Hepatocyte (in vitro differentiated cells): Measurements from ENCODE around the gene PCED1A. TPM values are rescaled to one million over a fixed set of nuclear protein-coding genes. Genes with fewer than 3 reads are reported as not detected.

Source experiments
- DNase-seq: peaks from one replicate; pipeline ENCODE4 v3.0.0-alpha.2; 2016; ENCODE audit warnings: low spot score
- H2AFZ ChIP-seq: fragments of 200-600 bp; sonication (generic); 2 replicates; pipeline ENCODE4 v1.6.0; 2016; ENCODE audit warnings: antibody characterized with exemption, mild to moderate bottlenecking
- H3K27ac ChIP-seq: fragments of 200-600 bp; sonication (generic); 2 replicates; pipeline ENCODE4 v1.5.1; 2016; ENCODE audit warnings: mild to moderate bottlenecking
- H3K27me3 ChIP-seq: fragments of 200-600 bp; sonication (generic); 2 replicates; pipeline ENCODE4 v1.6.1; 2016
- H3K36me3 ChIP-seq: fragments of 200-600 bp; sonication (generic); replicated peaks from 2 replicates; pipeline ENCODE4 v1.5.1; 2016; ENCODE audit warnings: low read depth; ENCODE audit not compliant: insufficient read depth
- H3K4me1 ChIP-seq: fragments of 200-600 bp; sonication (generic); 2 replicates; pipeline ENCODE4 v1.5.1; 2016; ENCODE audit warnings: mild to moderate bottlenecking, moderate library complexity; ENCODE audit not compliant: insufficient read depth
- H3K4me2 ChIP-seq: fragments of 200-600 bp; sonication (generic); 2 replicates; pipeline ENCODE4 v1.6.0; 2016
- H3K4me3 ChIP-seq: fragments of 200-600 bp; sonication (generic); 2 replicates; pipeline ENCODE4 v1.5.1; 2016; ENCODE audit warnings: mild to moderate bottlenecking
- H3K79me2 ChIP-seq: fragments of 200-600 bp; sonication (generic); 2 replicates; pipeline ENCODE4 v1.6.0; 2017; ENCODE audit warnings: mild to moderate bottlenecking
- H3K9me2 ChIP-seq: fragments of 200-600 bp; sonication (generic); replicated peaks from 2 replicates; pipeline ENCODE4 v1.6.0; 2017; ENCODE audit warnings: mild to moderate bottlenecking; ENCODE audit not compliant: insufficient read depth
- H3K9me3 ChIP-seq: fragments of 200-600 bp; sonication (generic); 2 replicates; pipeline ENCODE4 v1.5.1; 2016; ENCODE audit warnings: low read depth, mild to moderate bottlenecking
- H4K20me1 ChIP-seq: fragments of 200-600 bp; sonication (generic); 2 replicates; pipeline ENCODE4 v1.6.0; 2016; ENCODE audit warnings: mild to moderate bottlenecking; ENCODE audit not compliant: insufficient read depth, poor library complexity, severe bottlenecking
- CTCF ChIP-seq: fragments of 200-600 bp; sonication (generic); IDR thresholded peaks from 2 replicates; pipeline ENCODE4 v1.5.1; 2016; ENCODE audit warnings: antibody characterized with exemption, mild to moderate bottlenecking; ENCODE audit not compliant: poor library complexity
- EZH2 ChIP-seq: fragments of 200-600 bp; sonication (generic); IDR thresholded peaks from 2 replicates; pipeline ENCODE4 v1.6.1; 2016; ENCODE audit warnings: antibody characterized with exemption, mild to moderate bottlenecking, borderline replicate concordance
- EZH2phosphoT487 ChIP-seq: fragments of 200-600 bp; sonication (generic); IDR thresholded peaks from one replicate; pipeline ENCODE4 v1.6.1; 2018; ENCODE audit warnings: antibody characterized with exemption, mild to moderate bottlenecking, low read depth, moderate library complexity; ENCODE audit not compliant: unreplicated experiment, severe bottlenecking
- WGBS: methylation state at CpG from one replicate; pipeline ENCODE4 v1.1.6; 2016; ENCODE audit warnings: low lambda C conversion rate; ENCODE audit errors: missing lambda C conversion rate; 5-methylcytosine and 5-hydroxymethylcytosine counted together
- polyA plus RNA-seq: library from polyadenylated mRNA; unstranded; fragments of >200 nt; fragmentation: Nextera tagmentation; extraction: Ambion mirVana; gene quantifications from 2 replicates; pipeline ENCODE4 v1.2.1, GENCODE V29; 2016
- total RNA-seq: library from RNA; depleted of rRNA; stranded (reverse); fragments of >200 nt; gene quantifications from 2 replicates; pipeline ENCODE4 v1.2.3, GENCODE V29; 2014

The PCED1A gene
- total and polyA plus RNA-seq, 2 experiments from 2014 or later = 41.2 to 43.0 TPM

DNA sequence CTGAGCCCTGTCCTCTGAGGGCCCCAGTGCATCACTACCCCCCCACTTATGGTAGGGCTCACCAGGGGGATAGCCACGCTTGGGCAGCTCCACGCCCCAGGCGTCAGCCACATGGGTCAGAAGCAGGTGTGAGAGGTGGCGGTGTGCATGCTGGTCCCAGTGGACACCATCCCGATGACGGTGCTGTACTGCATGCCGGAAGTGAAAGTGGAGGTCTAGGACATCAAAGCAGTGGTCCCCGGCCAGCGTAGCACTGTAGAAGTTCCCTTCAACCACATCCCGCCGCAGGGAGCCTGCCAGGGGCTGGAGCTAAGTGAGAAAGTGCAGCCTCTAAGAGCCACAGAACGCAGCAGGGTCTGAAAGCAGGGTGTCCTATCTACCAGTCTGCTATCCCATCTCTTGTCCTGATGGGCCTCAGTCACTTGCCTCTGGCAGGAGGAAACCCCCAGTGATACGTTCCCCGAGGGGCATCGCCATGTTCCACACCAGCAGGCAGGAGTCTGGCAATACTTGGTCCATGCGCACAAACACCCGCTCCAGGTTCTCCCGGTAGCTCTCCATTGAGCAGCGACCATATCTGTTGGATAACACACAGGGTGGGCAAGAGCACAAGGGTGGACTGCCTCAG lies 2.2 kb downstream of the PCED1A start:
- H3K27me3 ChIP-seq = no peaks in the 10 kb centered on the region
- no peaks in the 10 kb centered on the region for H4K20me1 ChIP-seq
- H3K79me2 ChIP-seq = peaks cover 31% of the 10 kb centered on the region
- DNase-seq = no peak
- H3K9me2 ChIP-seq = no peaks in the 10 kb centered on the region
- TF ChIP-seq EZH2phosphoT487 (no peak), CTCF (no peak), EZH2 (no peak)
- H3K9me3 ChIP-seq = no peaks in the 10 kb centered on the region
- H3K4me1 ChIP-seq = peaks cover 15% of the 10 kb centered on the region
- H3K4me2 ChIP-seq = no peak overlapping the region
- H3K27ac ChIP-seq = no peak overlapping the region
- H2AFZ ChIP-seq = no peak overlapping the region
- WGBS = 98% methylated on average over 19 of the region's 19 CpGs
- no peak overlapping the region for H3K4me3 ChIP-seq
- H3K36me3 ChIP-seq = no peaks in the 10 kb centered on the region

GRCh38 chr20:2837221-2837960 lies 3.1 kb downstream of the PCED1A start:
- H3K9me2 ChIP-seq = no peaks in the 10 kb centered on the region
- TF ChIP-seq EZH2 = no peak
- no peak for TF ChIP-seq CTCF
- no peak for TF ChIP-seq EZH2phosphoT487
- H3K4me2 ChIP-seq = no peak overlapping the region
- H3K9me3 ChIP-seq = no peaks in the 10 kb centered on the region
- no peaks in the 10 kb centered on the region for H3K27me3 ChIP-seq
- no peaks in the 10 kb centered on the region for H4K20me1 ChIP-seq
- H3K4me3 ChIP-seq = no peak overlapping the region
- H2AFZ ChIP-seq = no peak overlapping the region
- peaks cover 22% of the 10 kb centered on the region for H3K79me2 ChIP-seq
- peaks cover 15% of the 10 kb centered on the region for H3K4me1 ChIP-seq
- H3K27ac ChIP-seq = no peak overlapping the region
- H3K36me3 ChIP-seq = no peaks in the 10 kb centered on the region
- DNase-seq = no peak
- 98% methylated on average over 6 of the region's 6 CpGs for WGBS

DNA sequence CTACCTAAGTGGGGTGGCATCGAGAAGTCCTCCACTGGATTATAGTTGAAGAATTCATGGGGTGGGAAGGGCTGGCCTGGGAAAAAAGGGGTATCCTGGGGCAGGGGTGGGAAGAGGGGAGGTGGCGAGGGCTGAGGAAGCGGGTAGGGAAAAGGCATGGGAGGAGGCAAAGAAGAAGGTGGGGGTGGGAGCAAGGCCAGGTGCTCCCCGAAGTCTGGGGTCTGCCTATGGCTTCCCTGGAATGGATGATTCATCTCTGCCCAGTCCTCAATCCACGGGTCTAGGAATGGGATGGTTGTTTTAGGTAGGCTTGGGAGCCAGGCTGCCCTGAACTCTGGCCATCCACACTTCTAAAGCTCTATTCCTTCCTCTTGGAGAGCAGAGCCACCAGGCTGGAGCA lies 4.4 kb downstream of the PCED1A start:
- peaks cover 13% of the 10 kb centered on the region for H3K79me2 ChIP-seq
- H3K27me3 ChIP-seq = no peaks in the 10 kb centered on the region
- H3K4me1 ChIP-seq = peaks cover 11% of the 10 kb centered on the region
- TF ChIP-seq EZH2phosphoT487 = no peak
- H3K9me3 ChIP-seq = no peaks in the 10 kb centered on the region
- no peak overlapping the region for H2AFZ ChIP-seq
- 100% methylated on average over 4 of the region's 5 CpGs for WGBS
- no peaks in the 10 kb centered on the region for H3K9me2 ChIP-seq
- H3K36me3 ChIP-seq = no peaks in the 10 kb centered on the region
- H3K4me3 ChIP-seq = no peak overlapping the region
- H4K20me1 ChIP-seq = no peaks in the 10 kb centered on the region
- no peak for DNase-seq
- no peak overlapping the region for H3K27ac ChIP-seq
- H3K4me2 ChIP-seq = no peak overlapping the region

DNA sequence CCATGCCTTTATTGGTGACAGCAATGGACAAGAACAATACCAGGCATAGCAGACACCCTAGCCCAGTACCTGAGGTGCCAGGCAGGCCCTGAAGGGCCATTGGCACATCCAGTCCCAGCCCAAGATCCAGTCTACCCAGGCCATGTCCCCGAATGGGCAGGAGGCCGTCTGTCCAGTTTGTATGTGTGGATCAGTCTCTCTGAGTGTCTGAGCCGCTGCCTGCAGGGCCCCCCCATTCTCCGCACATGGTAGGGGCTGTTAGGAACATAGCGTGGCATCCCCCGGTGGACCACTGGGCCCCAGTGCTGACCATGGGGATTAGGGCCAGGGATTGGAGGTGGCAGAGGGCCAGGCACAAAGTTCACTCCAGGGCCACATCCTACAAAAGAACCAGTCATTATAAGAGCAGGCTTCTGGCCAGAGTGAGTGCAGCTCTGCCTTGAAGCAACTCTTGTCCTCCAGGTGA lies 5.1 kb downstream of the PCED1A start:
- Histone ChIP-seq H3K9me3 (no peaks in the 10 kb centered on the region), H3K36me3 (no peaks in the 10 kb centered on the region), H3K79me2 (peaks cover 13% of the 10 kb centered on the region), H3K27ac (no peak overlapping the region), H2AFZ (no peak overlapping the region), H3K4me3 (no peak overlapping the region), H3K9me2 (no peaks in the 10 kb centered on the region), H3K4me2 (no peak overlapping the region), H3K27me3 (no peaks in the 10 kb centered on the region), H4K20me1 (no peaks in the 10 kb centered on the region), H3K4me1 (peaks cover 11% of the 10 kb centered on the region)
- WGBS = 94% methylated on average over 6 of the region's 6 CpGs
- TF ChIP-seq EZH2 (no peak), CTCF (no peak), EZH2phosphoT487 (no peak)
- DNase-seq = no peak
